Fibroblast of pulmonary artery (primary cell): ENCODE results near the gene PIGQ.

Source experiments
- DNase-seq: peaks from one replicate; pipeline ENCODE4 v3.0.0-alpha.2; 2010; ENCODE audit warnings: low read depth
- H3K4me3 ChIP-seq: replicated peaks from 2 replicates; pipeline ENCODE4 v1.5.1; 2011; ENCODE audit warnings: low read depth, mild to moderate bottlenecking, control low read depth, low read length, moderate library complexity
- TF ChIP-seq, protein P1 (sequence below): IDR thresholded peaks from 2 replicates; pipeline ENCODE4 v1.5.1; 2011; ENCODE audit warnings: mild to moderate bottlenecking, control low read depth, low read length, inconsistent platforms; ENCODE audit errors: missing control alignments

PIGQ gene

DNA sequence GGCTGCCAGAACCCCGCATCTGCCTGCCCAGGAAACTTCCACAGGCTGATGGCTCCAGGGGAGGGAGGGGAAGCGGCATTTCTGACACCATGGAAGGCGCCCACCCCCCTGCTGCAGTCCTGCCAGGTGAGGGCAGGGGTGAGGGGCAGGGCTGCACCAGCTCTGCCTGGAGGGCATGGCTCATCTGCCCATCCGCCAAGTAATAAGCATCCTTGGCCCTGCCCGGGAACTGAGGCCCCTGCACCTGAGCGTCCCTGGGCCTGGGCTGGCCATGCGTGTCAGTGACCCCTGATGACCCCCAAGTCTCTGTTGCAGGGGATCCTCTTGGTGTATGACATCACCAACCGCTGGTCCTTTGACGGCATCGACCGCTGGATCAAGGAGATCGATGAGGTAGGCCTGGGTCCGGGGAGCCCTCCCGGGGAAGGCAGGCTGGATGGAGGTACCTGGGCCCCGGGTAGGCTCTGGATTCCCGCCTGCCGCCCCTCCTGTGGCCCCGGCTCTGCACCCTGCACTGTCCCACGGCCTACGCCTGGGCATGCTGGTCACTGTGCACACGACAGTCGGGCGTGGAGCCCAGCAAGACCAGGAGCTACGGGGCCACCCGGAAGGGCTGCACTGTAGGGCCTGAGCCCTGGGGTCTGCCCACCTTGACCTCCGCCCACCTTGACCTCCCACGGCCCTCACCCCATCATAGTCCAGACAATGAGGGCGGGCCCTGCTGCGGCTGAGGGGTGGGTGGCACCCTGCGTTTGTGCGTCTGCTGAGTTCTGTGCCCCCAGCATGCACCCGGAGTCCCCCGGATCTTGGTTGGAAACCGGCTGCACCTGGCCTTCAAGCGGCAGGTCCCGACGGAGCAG, 55.6 kb downstream of the PIGQ start:
- DNase-seq: no peak
- no peak overlapping the region for H3K4me3 ChIP-seq
- TF ChIP-seq, protein P1, sequence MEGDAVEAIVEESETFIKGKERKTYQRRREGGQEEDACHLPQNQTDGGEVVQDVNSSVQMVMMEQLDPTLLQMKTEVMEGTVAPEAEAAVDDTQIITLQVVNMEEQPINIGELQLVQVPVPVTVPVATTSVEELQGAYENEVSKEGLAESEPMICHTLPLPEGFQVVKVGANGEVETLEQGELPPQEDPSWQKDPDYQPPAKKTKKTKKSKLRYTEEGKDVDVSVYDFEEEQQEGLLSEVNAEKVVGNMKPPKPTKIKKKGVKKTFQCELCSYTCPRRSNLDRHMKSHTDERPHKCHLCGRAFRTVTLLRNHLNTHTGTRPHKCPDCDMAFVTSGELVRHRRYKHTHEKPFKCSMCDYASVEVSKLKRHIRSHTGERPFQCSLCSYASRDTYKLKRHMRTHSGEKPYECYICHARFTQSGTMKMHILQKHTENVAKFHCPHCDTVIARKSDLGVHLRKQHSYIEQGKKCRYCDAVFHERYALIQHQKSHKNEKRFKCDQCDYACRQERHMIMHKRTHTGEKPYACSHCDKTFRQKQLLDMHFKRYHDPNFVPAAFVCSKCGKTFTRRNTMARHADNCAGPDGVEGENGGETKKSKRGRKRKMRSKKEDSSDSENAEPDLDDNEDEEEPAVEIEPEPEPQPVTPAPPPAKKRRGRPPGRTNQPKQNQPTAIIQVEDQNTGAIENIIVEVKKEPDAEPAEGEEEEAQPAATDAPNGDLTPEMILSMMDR: no peak

DNA sequence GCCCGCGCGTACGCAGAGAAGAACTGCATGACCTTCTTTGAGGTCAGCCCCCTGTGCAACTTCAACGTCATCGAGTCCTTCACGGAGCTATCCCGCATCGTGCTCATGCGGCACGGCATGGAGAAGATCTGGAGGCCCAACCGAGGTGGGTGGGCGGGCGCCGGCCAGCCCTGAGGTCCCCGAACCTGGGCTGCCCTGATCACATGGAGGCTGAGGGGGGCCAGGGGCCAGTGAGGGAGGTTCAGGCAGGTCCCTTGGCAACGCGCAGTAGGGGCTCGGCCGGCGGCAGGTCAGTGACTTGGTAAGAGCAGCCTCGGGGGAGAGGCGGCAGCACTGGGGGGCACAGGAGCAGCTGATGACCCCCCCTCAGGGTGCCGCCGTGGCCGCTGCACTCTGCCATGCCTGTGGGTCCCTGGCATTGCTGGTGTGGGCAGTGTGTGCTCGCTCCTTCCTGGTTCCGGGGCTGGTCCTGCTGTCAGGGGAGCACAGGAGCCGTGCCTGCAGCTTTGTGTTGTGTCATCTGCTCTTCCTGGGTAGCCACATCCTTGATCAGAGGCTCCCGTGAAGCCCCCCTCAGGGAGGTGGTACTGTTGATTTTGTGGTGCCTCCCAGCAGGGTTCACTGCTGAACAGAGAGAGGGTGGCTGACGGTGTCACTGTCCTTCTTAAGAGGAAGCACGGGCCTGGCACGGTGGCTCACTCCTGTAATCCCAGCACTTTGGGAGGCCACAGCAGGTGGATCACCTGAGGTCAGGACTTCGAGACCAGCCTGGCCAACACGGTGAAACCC, 56.4 kb downstream of the PIGQ start:
- TF ChIP-seq, protein P1: no peak
- no peak for DNase-seq
- no peak overlapping the region for H3K4me3 ChIP-seq

DNA sequence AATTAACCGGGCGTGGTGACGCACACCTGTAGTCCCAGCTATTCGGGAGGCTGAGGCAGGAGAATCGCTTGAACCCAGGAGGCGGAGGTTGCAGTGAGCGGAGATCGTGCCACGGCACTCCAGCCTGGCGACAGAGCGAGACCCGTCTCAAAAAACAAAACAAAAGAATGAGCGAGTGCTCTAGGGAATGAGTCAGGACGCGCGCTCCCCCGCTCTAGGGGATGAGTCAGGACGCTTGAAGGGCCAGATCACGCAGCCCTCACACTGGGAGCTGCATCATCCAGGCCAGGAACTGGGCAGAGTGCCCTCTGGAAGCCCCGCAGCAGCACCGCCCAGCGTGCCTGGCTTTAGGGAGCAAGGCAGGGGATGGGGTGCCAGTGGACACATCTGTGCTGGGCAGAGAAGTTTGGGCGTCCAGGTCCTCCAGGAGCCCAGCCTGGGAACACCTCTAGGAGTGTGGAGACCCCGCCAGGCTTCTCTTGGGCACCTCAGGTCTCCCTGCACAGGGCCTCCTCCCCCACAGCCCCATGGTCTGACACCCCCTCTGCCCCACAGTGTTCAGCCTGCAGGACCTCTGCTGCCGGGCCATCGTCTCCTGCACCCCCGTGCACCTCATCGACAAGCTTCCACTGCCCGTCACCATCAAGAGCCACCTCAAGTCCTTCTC, 57.2 kb downstream of the PIGQ start:
- no peak overlapping the region for H3K4me3 ChIP-seq
- peak; percentile 96 for DNase-seq
- TF ChIP-seq, protein P1: no peak

DNA sequence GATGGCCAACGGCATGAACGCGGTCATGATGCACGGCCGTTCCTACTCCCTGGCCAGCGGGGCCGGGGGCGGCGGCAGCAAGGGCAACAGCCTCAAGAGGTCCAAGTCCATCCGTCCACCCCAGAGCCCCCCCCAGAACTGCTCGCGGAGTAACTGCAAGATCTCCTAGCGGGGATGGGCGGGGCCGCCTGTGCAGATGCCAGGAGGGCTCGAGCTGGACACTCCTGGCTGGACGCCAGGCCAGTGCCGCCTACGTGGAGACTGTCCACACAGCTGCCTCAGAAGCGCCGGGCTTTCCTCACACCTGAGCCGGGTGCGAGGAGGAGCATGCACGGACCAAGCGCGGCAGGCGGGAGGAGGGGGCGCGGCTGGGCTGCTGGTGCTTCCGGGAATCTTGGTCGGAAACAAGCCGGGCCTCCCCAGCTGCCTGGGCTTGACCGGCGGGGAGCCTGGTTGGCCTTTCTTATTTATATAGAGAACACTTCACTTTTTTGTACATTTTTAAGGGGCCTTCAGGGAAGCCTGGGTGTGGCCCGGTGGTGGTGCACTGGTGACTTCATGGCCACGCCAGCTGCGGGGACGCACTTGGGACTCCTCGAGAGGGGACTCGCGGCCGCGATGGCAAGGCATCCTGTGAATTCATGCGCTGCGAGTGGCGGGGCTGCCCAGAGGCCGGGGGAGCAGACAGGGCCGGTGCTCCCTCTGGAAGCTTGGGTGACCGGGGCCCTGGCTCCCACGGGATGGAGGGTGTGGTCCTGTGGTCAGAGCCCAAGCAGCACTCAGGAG, 57.9 kb downstream of the PIGQ start:
- H3K4me3 ChIP-seq: no peak overlapping the region
- TF ChIP-seq, protein P1: no peak
- no peak for DNase-seq

DNA sequence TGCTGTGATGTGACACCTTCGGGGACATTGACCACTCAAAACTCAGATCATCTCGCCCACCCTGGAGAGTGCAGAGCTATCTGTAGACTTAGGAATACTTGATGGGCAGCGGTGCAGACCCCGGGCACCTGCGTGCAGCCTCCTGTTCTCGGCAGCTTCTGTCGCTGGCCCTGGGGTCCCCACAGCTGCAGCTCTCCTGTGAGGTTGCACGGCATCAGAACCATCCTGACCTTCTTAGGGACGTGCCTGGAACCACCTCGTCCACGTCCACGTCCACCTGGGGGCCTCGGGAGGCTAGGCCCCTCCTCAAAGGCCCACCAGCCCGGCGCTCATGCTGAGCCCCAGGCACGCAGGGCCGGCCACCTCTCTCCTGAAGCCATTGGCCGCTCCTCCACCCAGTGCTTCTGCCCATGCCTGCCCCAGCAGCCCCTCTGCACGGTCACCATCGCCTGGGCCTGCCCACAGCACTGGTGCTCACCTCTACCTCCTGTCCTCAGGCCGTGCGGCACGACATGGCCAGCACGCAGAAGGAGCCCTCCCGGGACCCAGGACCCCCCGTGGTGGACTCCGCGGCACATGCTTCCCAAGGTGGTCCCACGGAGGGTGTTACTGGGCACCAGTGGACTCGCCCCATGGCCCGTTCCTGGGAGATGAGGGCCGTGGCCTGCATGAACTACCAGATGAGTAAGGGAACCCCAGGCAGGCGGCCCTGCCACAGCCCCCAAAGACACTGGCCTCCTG, 58.7 kb downstream of the PIGQ start:
- no peak overlapping the region for H3K4me3 ChIP-seq
- TF ChIP-seq, protein P1: no peak

DNA sequence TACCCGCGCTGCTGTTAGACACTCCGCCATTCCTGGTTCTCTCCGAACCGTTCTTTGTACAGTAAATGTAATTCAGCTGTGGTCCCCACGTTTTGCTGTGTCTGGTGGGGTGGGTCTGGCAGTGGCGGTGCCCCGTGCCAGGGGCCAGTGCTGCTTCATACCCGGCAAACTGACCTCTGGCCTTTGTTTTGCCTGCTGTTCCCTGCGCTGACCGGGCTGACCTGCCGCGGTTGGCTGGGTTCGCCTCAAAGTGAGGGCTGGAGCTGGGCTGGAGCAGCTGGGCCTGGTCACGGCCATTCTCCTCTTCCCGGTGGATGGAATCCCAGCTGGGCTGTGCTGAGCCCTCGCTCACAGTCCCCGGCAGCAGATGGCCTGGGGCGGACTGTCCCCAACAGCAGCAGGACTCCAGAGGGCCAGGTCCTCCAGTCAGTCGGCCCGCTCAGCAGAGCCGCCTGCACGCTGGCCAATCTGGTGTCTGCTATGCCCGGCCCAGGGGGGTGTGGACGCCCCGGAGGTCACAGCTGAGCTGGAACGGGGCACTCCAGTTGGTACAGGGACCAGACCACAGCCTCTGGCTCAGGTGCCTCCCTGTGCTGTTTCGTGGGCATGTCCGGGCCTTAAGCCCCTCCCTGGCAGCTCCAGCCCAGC, 59.5 kb downstream of the PIGQ start:
- no peak for DNase-seq
- no peak overlapping the region for H3K4me3 ChIP-seq
- TF ChIP-seq, protein P1: no peak

More for the DNA sequence above, 58.7 kb downstream of the PIGQ start:
- DNase-seq: no peak
